HepG2 (cell line): Measurements from ENCODE around the gene TRPM5. TPM values are rescaled to one million over a fixed set of nuclear protein-coding genes. Genes with fewer than 3 reads are reported as not detected.

Source experiments
- MED1 ChIP-seq: sonication (generic); formaldehyde crosslinking; IDR thresholded peaks from 2 replicates; pipeline ENCODE4 v1.4.0; 2020; ENCODE audit warnings: missing genetic modification reagents
- PHF8 ChIP-seq: sonication (generic); formaldehyde crosslinking; IDR thresholded peaks from 2 replicates; pipeline ENCODE4 v1.5.0; 2020; ENCODE audit warnings: missing genetic modification reagents
- SATB2 ChIP-seq: sonication (generic); formaldehyde crosslinking; IDR thresholded peaks from 2 replicates; pipeline ENCODE4 v1.5.0; 2020; ENCODE audit warnings: missing genetic modification reagents
- SMARCC2 ChIP-seq: fragments of 450-650 bp; IDR thresholded peaks from 2 replicates; pipeline ENCODE4 v1.6.1; 2017; ENCODE audit warnings: antibody characterized with exemption, mild to moderate bottlenecking
- SRSF9 ChIP-seq: fragments of 200-400 bp; formaldehyde crosslinking; IDR thresholded peaks from 2 replicates; pipeline ENCODE4 v1.6.1; 2018; ENCODE audit warnings: borderline replicate concordance, mild to moderate bottlenecking, low read depth, low read length; ENCODE audit not compliant: insufficient read depth, poor library complexity, severe bottlenecking
- TRIM24 ChIP-seq: sonication (generic); formaldehyde crosslinking; IDR thresholded peaks from 2 replicates; pipeline ENCODE4 v1.8.0; 2022; ENCODE audit warnings: mild to moderate bottlenecking, missing genetic modification reagents
- ZNF143 ChIP-seq: sonication (generic); formaldehyde crosslinking; IDR thresholded peaks from 2 replicates; pipeline ENCODE4 v1.4.0; 2020; ENCODE audit warnings: missing genetic modification reagents
- ZNF441 ChIP-seq: sonication (generic); formaldehyde crosslinking; IDR thresholded peaks from 2 replicates; pipeline ENCODE4 v1.7.0; 2021; ENCODE audit warnings: missing genetic modification reagents, borderline replicate concordance
- ZNF761 ChIP-seq: sonication (generic); formaldehyde crosslinking; conservative IDR thresholded peaks from 2 replicates; pipeline ENCODE4 v1.4.0; 2020; ENCODE audit warnings: mild to moderate bottlenecking, missing genetic modification reagents
- ZNF775 ChIP-seq: sonication (generic); formaldehyde crosslinking; IDR thresholded peaks from 2 replicates; pipeline ENCODE4 v1.4.0; 2020; ENCODE audit warnings: missing genetic modification reagents, mild to moderate bottlenecking, moderate library complexity, borderline replicate concordance
- ZNF83 ChIP-seq: sonication (generic); formaldehyde crosslinking; IDR thresholded peaks from 2 replicates; pipeline ENCODE4 v1.4.0; 2020; ENCODE audit warnings: missing genetic modification reagents, mild to moderate bottlenecking, borderline replicate concordance
- ZSCAN12 ChIP-seq: sonication (generic); formaldehyde crosslinking; IDR thresholded peaks from 2 replicates; pipeline ENCODE4 v1.9.0; 2021; ENCODE audit warnings: mild to moderate bottlenecking, missing genetic modification reagents
- polyA plus RNA-seq, 8 experiments: library from polyadenylated mRNA; depleted of rRNA in 3 of 8; stranded (reverse) in 7 of 8; unstranded in 1 of 8; fragments of >200 nt; fragmentation: Illumina TruSeq in 4 of 8; extraction: Trizol in 4 of 8; gene quantifications; 2 replicates each; pipeline versions ENCODE4 v1.2.1 to v1.2.3, GENCODE V29; 2011 to 2016; ENCODE audit warnings: low read depth in 4 of 8, missing spikeins in 1 of 8, mixed read lengths in 1 of 8; ENCODE audit not compliant: insufficient read depth in 1 of 8
- total RNA-seq, 5 experiments: library from RNA; depleted of rRNA; stranded (reverse); fragments of >200 nt; fragmentation: Illumina TruSeq; extraction: Trizol; gene quantifications; 2 replicates each; pipeline ENCODE4 v1.2.3, GENCODE V29; 2016; ENCODE audit warnings: low read depth in 1 of 5
- TF ChIP-seq, protein P1 (sequence below): sonication (generic); formaldehyde crosslinking; IDR thresholded peaks from 2 replicates; pipeline ENCODE4 v1.4.0; 2020; ENCODE audit warnings: missing genetic modification reagents, borderline replicate concordance

TRPM5 gene
- total and polyA plus RNA-seq, 2 of the 13 experiments (the other 11 are each of a cell fraction or from before 2014, with no cell fraction given): 0.12 TPM; not detected in 1

DNA sequence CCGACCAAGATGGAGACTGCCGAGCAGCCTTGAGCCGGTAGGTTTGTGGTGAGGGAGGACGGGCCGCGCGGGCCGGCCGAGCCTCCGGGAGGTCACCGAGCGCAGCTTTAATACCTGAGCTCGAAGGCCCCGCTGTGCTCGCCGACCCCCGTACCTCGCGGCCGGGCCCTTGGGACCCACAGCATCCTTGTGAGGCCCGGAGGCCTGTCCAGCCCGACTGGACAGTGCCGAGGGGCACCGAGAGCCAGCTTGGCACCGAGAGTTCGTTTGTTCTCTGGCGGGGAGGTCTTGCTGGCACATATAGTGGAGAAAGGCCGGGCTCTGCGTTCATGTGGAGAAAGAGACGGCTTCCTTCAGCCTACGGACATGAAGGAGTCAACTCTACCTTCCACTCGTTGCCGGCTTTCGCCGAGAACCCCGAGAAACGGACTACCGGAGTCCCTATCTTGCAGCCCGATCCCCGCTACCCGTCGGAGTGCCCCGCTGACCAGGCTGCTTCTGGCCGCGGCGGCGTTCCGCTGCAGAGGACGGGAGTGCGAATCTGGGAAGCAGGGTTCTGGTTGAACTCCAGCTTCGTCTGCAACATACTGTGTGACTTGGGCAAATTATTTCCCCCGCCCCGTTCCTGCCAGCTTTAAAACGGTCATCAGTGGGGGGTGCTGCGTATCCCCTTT lies 43.4 kb downstream of the TRPM5 start (continued):
- TF ChIP-seq SATB2 (CRISPR knock-in tag): 0 out of 2 replicates have a peak, but pooled peaks have one; percentile 45
- TF ChIP-seq ZNF441 (CRISPR knock-in tag): no peak; the same call in 1 of the 2 replicates
- TF ChIP-seq MED1: no peak
- TF ChIP-seq PHF8 (CRISPR knock-in tag): peak; percentile 84
- TF ChIP-seq ZNF143 (CRISPR knock-in tag): peak; percentile 84
- TF ChIP-seq SMARCC2: no peak
- no peak for TF ChIP-seq ZNF775 (CRISPR knock-in tag)
- no peak for TF ChIP-seq ZNF83 (CRISPR knock-in tag)
- TF ChIP-seq SRSF9: no peak
- no peak for TF ChIP-seq ZNF761 (CRISPR knock-in tag)
- TF ChIP-seq ZSCAN12 (CRISPR knock-in tag): 0 out of 2 replicates have a peak, but pooled peaks have one; percentile 26
- TF ChIP-seq, protein P1, sequence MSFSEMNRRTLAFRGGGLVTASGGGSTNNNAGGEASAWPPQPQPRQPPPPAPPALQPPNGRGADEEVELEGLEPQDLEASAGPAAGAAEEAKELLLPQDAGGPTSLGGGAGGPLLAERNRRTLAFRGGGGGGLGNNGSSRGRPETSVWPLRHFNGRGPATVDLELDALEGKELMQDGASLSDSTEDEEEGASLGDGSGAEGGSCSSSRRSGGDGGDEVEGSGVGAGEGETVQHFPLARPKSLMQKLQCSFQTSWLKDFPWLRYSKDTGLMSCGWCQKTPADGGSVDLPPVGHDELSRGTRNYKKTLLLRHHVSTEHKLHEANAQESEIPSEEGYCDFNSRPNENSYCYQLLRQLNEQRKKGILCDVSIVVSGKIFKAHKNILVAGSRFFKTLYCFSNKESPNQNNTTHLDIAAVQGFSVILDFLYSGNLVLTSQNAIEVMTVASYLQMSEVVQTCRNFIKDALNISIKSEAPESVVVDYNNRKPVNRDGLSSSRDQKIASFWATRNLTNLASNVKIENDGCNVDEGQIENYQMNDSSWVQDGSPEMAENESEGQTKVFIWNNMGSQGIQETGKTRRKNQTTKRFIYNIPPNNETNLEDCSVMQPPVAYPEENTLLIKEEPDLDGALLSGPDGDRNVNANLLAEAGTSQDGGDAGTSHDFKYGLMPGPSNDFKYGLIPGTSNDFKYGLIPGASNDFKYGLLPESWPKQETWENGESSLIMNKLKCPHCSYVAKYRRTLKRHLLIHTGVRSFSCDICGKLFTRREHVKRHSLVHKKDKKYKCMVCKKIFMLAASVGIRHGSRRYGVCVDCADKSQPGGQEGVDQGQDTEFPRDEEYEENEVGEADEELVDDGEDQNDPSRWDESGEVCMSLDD: no peak
- no peak for TF ChIP-seq TRIM24 (CRISPR knock-in tag)
